Peyer's patch (tissue), 4 donors: ENCODE results near the gene STAT2.
"Not testable (repeated sequence)": the region's sequence is repeated elsewhere in the genome, so short reads cannot be mapped to it uniquely, and the experiment has no call there.

Source experiments
- POLR2A ChIP-seq, 2 donors: fragments of 450-650 bp; IDR thresholded peaks; one replicate each; pipeline ENCODE4 v1.5.1; 2017; ENCODE audit warnings: antibody characterized with exemption in 2 of 2, mild to moderate bottlenecking in 2 of 2, moderate library complexity in 2 of 2
- TF ChIP-seq, protein P1 (sequence below), 6 experiments: fragments of 450-650 bp in 4 of 6; fragments of 200-600 bp in 2 of 6; sonication (generic) in 1 of 6; IDR thresholded peaks; one replicate each; pipeline ENCODE4 v1.5.1; 2017 to 2019; ENCODE audit warnings: antibody characterized with exemption in 6 of 6, mild to moderate bottlenecking in 3 of 6, moderate library complexity in 1 of 6

DNA sequence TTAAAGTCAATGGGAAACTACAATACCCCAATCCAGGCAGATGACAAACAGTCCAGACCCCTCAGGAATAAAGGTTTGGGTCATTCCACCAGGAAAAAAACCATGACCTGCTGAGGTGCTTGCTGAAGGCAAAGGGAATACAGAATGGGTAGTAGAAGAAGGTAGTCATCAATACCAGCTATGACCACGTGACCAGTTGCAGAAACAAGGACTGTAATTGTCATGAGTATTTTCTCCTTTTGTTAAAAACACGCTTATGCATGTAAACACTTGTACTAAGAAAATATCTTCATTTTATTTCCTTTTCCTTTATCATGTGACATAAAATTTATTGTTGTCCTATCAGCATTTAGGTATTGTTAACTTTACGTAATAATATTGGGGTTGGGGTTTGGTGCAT is 44.3 kb upstream of the STAT2 start:
- TF ChIP-seq, protein P1, sequence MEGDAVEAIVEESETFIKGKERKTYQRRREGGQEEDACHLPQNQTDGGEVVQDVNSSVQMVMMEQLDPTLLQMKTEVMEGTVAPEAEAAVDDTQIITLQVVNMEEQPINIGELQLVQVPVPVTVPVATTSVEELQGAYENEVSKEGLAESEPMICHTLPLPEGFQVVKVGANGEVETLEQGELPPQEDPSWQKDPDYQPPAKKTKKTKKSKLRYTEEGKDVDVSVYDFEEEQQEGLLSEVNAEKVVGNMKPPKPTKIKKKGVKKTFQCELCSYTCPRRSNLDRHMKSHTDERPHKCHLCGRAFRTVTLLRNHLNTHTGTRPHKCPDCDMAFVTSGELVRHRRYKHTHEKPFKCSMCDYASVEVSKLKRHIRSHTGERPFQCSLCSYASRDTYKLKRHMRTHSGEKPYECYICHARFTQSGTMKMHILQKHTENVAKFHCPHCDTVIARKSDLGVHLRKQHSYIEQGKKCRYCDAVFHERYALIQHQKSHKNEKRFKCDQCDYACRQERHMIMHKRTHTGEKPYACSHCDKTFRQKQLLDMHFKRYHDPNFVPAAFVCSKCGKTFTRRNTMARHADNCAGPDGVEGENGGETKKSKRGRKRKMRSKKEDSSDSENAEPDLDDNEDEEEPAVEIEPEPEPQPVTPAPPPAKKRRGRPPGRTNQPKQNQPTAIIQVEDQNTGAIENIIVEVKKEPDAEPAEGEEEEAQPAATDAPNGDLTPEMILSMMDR (IDR thresholded peaks at IDR 0.05): not testable (repeated sequence)
- TF ChIP-seq POLR2A (IDR thresholded peaks at IDR 0.05): not testable (repeated sequence)
